ENCODE results near the gene LCE1E. TPM values are rescaled to one million over a fixed set of nuclear protein-coding genes. Genes with fewer than 3 reads are reported as not detected.

Gene LCE1E
- total RNA-seq, 1 experiment from 2014 or later, result not detected

GRCh38 chr1:152836870-152837269 lies 50.8 kb downstream of the LCE1E start:
- no peak for DNase-seq (ENCODE audit: low read depth, low spot score)
- POLR2A ChIA-PET, result no interaction called here
- Histone ChIP-seq H3K36me3 (ENCODE audit: control insufficient read depth, insufficient read depth, low read length) (no peaks in the 10 kb centered on the region), H3K27ac (ENCODE audit: low read length) (no peak overlapping the region), H3K4me1 (ENCODE audit: control insufficient read depth, insufficient read depth, low read length) (no peaks in the 10 kb centered on the region), H3K9me3 (ENCODE audit: control insufficient read depth, insufficient read depth, low read depth, low read length) (no peaks in the 10 kb centered on the region), H3K27me3 (ENCODE audit: control insufficient read depth, insufficient read depth, low read length) (no peaks in the 10 kb centered on the region), H3K4me3 (ENCODE audit: low read depth in 2 of 2, low read length in 2 of 2) (no peak overlapping the region)
- intact Hi-C loops (cut with micrococcal nuclease; ENCODE audit: unreplicated experiment), result no loop called here
- ATAC-seq, result no peak
- in situ Hi-C loops (cut with HindIII; ENCODE audit: low pct_unique_long_range_greater_than_20kb, low sequenced_read_pairs), result no loop called here
- TF ChIP-seq, protein P1, sequence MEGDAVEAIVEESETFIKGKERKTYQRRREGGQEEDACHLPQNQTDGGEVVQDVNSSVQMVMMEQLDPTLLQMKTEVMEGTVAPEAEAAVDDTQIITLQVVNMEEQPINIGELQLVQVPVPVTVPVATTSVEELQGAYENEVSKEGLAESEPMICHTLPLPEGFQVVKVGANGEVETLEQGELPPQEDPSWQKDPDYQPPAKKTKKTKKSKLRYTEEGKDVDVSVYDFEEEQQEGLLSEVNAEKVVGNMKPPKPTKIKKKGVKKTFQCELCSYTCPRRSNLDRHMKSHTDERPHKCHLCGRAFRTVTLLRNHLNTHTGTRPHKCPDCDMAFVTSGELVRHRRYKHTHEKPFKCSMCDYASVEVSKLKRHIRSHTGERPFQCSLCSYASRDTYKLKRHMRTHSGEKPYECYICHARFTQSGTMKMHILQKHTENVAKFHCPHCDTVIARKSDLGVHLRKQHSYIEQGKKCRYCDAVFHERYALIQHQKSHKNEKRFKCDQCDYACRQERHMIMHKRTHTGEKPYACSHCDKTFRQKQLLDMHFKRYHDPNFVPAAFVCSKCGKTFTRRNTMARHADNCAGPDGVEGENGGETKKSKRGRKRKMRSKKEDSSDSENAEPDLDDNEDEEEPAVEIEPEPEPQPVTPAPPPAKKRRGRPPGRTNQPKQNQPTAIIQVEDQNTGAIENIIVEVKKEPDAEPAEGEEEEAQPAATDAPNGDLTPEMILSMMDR (IDR thresholded peaks at IDR 0.05), result no peak
- TF ChIP-seq SIN3A (IDR thresholded peaks at IDR 0.05; ENCODE audit: borderline replicate concordance, insufficient read depth, low read depth, low read length) (no peak), POLR2AphosphoS5 (IDR thresholded peaks at IDR 0.05; ENCODE audit: low read depth, low read length) (no peak), REST (IDR thresholded peaks at IDR 0.05; ENCODE audit: insufficient read depth in 1 of 2, low read depth in 2 of 2, low read length in 1 of 2) (no peak)
- BruUV-seq (replicated peaks), result no TSS peak
- CTCF ChIA-PET, result no interaction called here

Other genes with a start within 250 kb of the LCE1E start
- not detected for gene LCE3E, start 219.5 kb upstream of the LCE1E start, total RNA-seq (2021; ENCODE audit: unreplicated experiment)
- not detected for gene LCE3D, start 205.7 kb upstream of the LCE1E start, total RNA-seq (2021; ENCODE audit: unreplicated experiment)
- gene LCE3C, start 186.0 kb upstream of the LCE1E start, total RNA-seq (2021; ENCODE audit: unreplicated experiment), result not detected
- not detected for gene LCE3B, start 172.4 kb upstream of the LCE1E start, total RNA-seq (2021; ENCODE audit: unreplicated experiment)
- gene LCE3A, start 163.2 kb upstream of the LCE1E start, total RNA-seq (2021; ENCODE audit: unreplicated experiment), result not detected
- gene LCE2D, start 122.9 kb upstream of the LCE1E start, total RNA-seq (2021; ENCODE audit: unreplicated experiment), result not detected
- gene LCE2C, start 111.0 kb upstream of the LCE1E start, total RNA-seq (2021; ENCODE audit: unreplicated experiment), result not detected
- gene LCE2B, start 100.1 kb upstream of the LCE1E start, total RNA-seq (2021; ENCODE audit: unreplicated experiment), result not detected
- gene LCE2A, start 87.9 kb upstream of the LCE1E start, total RNA-seq (2021; ENCODE audit: unreplicated experiment), result not detected
- gene LCE4A, start 78.1 kb upstream of the LCE1E start, total RNA-seq (2021; ENCODE audit: unreplicated experiment), result not detected
- not detected for gene KPRP, start 28.2 kb upstream of the LCE1E start, total RNA-seq (2021; ENCODE audit: unreplicated experiment)
- gene LCE1F, start 11.1 kb upstream of the LCE1E start, total RNA-seq (2021; ENCODE audit: unreplicated experiment), result not detected
- not detected for gene LCE1D, start 10.5 kb downstream of the LCE1E start, total RNA-seq (2021; ENCODE audit: unreplicated experiment)
- gene LCE1C, start 20.4 kb downstream of the LCE1E start, total RNA-seq (2021; ENCODE audit: unreplicated experiment), result not detected
- not detected for gene LCE1B, start 25.7 kb downstream of the LCE1E start, total RNA-seq (2021; ENCODE audit: unreplicated experiment)
- gene LCE1A, start 41.2 kb downstream of the LCE1E start, total RNA-seq (2021; ENCODE audit: unreplicated experiment), result not detected
- not detected for gene LCE6A, start 56.6 kb downstream of the LCE1E start, total RNA-seq (2021; ENCODE audit: unreplicated experiment)
- not detected for gene LCE7A, start 73.7 kb downstream of the LCE1E start, total RNA-seq (2021; ENCODE audit: unreplicated experiment)
- gene SMCP, start 92.1 kb downstream of the LCE1E start, total RNA-seq (2021; ENCODE audit: unreplicated experiment), result not detected
- not detected for gene IVL, start 122.3 kb downstream of the LCE1E start, total RNA-seq (2021; ENCODE audit: unreplicated experiment)
- gene SPRR5, start 160.9 kb downstream of the LCE1E start, total RNA-seq (2021; ENCODE audit: unreplicated experiment), result not detected
- gene SPRR4, start 184.4 kb downstream of the LCE1E start, total RNA-seq (2021; ENCODE audit: unreplicated experiment), result not detected
- not detected for gene SPRR1A, start 197.8 kb downstream of the LCE1E start, total RNA-seq (2021; ENCODE audit: unreplicated experiment)
- gene SPRR3, start 215.5 kb downstream of the LCE1E start, total RNA-seq (2021; ENCODE audit: unreplicated experiment), result not detected
- not detected for gene SPRR1B, start 244.9 kb downstream of the LCE1E start, total RNA-seq (2021; ENCODE audit: unreplicated experiment)

All from Panc1 (cell line).